GM19438 (cell line): ENCODE results near the gene TNFRSF13B.
"Not testable (repeated sequence)": the region's sequence is repeated elsewhere in the genome, so short reads cannot be mapped to it uniquely, and the experiment has no call there.

Source experiments
- ATAC-seq: cut with Tn5 transposase; IDR thresholded peaks from one replicate; pipeline ENCODE4 v1.9.1; 2021; ENCODE audit warnings: low read depth; ENCODE audit not compliant: unreplicated experiment

TNFRSF13B gene

GRCh38 chr17:16915752-16916556, 56.0 kb downstream of the TNFRSF13B start:
- ATAC-seq, result no peak

GRCh38 chr17:16913463-16913862, 58.5 kb downstream of the TNFRSF13B start:
- no peak for ATAC-seq

GRCh38 chr17:16912021-16912962, 59.6 kb downstream of the TNFRSF13B start:
- no peak for ATAC-seq

- ATAC-seq, result no peak
Observed at GRCh38 chr17:16911141-16911937, 60.6 kb downstream of the TNFRSF13B start.

GRCh38 chr17:16910341-16910740, 61.6 kb downstream of the TNFRSF13B start:
- no peak for ATAC-seq

- no peak for ATAC-seq
Observed at GRCh38 chr17:16909472-16910246, 62.3 kb downstream of the TNFRSF13B start.

GRCh38 chr17:16908273-16908672, 63.6 kb downstream of the TNFRSF13B start:
- no peak for ATAC-seq

- no peak for ATAC-seq
Observed at GRCh38 chr17:16906680-16907079, 65.2 kb downstream of the TNFRSF13B start.

- ATAC-seq, result no peak
Observed at GRCh38 chr17:16905593-16906191, 66.2 kb downstream of the TNFRSF13B start.

- ATAC-seq, result not testable (repeated sequence)
Observed at GRCh38 chr17:16903070-16903469, 68.8 kb downstream of the TNFRSF13B start.

- no peak for ATAC-seq
Observed at GRCh38 chr17:16900288-16900882, 71.5 kb downstream of the TNFRSF13B start.

GRCh38 chr17:16897211-16897896, 74.6 kb downstream of the TNFRSF13B start:
- not testable (repeated sequence) for ATAC-seq

GRCh38 chr17:16896235-16896634, 75.7 kb downstream of the TNFRSF13B start:
- not testable (repeated sequence) for ATAC-seq

GRCh38 chr17:16893527-16893926, 78.4 kb downstream of the TNFRSF13B start:
- ATAC-seq, result not testable (repeated sequence)

- ATAC-seq, result not testable (repeated sequence)
Observed at GRCh38 chr17:16892876-16893454, 79.0 kb downstream of the TNFRSF13B start.

- no peak for ATAC-seq
Observed at GRCh38 chr17:16889088-16889465, 82.8 kb downstream of the TNFRSF13B start.
